Measurements from ENCODE around the gene NFATC2IP. TPM values are rescaled to one million over a fixed set of nuclear protein-coding genes. Genes with fewer than 3 reads are reported as not detected.

Gene NFATC2IP
- total RNA-seq, 1 donor from 2014 or later = 36.3 TPM

DNA sequence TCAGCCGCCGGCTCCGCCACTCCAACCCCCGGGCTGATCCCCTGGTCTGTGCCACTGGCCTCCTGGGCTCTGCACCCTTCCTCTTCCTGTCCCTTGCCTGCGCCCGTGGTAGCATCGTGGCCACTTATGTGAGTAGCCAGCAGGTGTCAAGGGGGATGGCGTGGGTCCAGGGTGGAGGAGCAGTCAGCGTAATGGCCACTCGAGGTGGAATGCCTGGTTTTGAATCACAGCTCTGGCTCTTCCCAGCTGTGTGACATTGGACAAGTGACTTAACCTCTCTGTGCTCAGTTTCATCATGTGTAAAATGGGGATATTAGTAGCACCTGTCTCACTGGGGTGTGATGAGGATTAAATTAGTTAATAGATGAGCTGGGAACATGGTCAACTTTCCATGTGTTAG is 31.7 kb downstream of the NFATC2IP start:
- Histone ChIP-seq H3K4me3 (no peak overlapping the region), H3K27ac (no peak overlapping the region), H3K27me3 (no peaks in the 10 kb centered on the region), H3K9me3 (no peaks in the 10 kb centered on the region), H3K36me3 (peaks cover 68% of the 10 kb centered on the region), H3K4me1 (no peaks in the 10 kb centered on the region)
- intact Hi-C loops (cut with DNase I) = no loop called here
- TF ChIP-seq, protein P1, sequence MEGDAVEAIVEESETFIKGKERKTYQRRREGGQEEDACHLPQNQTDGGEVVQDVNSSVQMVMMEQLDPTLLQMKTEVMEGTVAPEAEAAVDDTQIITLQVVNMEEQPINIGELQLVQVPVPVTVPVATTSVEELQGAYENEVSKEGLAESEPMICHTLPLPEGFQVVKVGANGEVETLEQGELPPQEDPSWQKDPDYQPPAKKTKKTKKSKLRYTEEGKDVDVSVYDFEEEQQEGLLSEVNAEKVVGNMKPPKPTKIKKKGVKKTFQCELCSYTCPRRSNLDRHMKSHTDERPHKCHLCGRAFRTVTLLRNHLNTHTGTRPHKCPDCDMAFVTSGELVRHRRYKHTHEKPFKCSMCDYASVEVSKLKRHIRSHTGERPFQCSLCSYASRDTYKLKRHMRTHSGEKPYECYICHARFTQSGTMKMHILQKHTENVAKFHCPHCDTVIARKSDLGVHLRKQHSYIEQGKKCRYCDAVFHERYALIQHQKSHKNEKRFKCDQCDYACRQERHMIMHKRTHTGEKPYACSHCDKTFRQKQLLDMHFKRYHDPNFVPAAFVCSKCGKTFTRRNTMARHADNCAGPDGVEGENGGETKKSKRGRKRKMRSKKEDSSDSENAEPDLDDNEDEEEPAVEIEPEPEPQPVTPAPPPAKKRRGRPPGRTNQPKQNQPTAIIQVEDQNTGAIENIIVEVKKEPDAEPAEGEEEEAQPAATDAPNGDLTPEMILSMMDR (IDR thresholded peaks at IDR 0.05) = no peak
- DNase-seq = no peak
- no peak for ATAC-seq

DNA sequence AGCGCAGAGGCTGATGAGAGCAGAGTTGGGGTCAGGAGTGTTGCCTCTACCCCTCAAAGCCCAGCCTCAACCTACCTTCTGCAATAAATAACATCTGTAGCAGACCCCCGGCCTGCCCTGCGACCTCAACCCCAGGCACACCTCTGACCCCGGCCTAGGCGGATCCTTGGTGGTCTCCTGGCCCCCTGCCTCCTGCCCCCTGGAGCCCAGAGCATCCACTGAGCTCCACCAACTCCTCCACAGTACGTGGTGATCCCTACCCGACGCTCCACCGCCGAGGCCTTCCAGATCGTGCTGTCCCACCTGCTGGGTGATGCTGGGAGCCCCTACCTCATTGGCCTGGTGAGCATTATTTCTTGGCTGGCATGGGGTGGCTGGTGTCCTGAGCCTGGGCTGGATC is 32.2 kb downstream of the NFATC2IP start:
- DNase-seq (no peak), ATAC-seq (no peak)
- intact Hi-C loops (cut with DNase I) = no loop called here
- H3K27me3 ChIP-seq = no peaks in the 10 kb centered on the region
- no peak overlapping the region for H3K27ac ChIP-seq
- H3K4me1 ChIP-seq = no peaks in the 10 kb centered on the region
- H3K36me3 ChIP-seq = peaks cover 72% of the 10 kb centered on the region
- H3K4me3 ChIP-seq = no peak overlapping the region
- TF ChIP-seq, protein P1 (IDR thresholded peaks at IDR 0.05) = no peak
- H3K9me3 ChIP-seq = no peaks in the 10 kb centered on the region

DNA sequence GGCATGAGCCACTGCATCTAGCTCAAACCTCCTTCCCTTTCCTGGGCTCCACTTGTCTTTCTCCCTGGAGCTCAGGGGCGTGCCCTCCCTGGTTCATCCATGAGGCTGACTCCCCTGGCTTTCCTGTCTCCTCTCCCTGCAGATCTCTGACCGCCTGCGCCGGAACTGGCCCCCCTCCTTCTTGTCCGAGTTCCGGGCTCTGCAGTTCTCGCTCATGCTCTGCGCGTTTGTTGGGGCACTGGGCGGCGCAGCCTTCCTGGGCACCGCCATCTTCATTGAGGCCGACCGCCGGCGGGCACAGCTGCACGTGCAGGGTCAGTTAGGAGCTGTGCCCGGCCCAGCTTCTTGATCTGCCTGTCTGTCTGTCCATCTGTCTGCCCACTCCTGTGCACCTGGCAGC is 32.9 kb downstream of the NFATC2IP start:
- Histone ChIP-seq H3K36me3 (peaks cover 73% of the 10 kb centered on the region), H3K27ac (no peak overlapping the region)
- no peak for ATAC-seq

DNA sequence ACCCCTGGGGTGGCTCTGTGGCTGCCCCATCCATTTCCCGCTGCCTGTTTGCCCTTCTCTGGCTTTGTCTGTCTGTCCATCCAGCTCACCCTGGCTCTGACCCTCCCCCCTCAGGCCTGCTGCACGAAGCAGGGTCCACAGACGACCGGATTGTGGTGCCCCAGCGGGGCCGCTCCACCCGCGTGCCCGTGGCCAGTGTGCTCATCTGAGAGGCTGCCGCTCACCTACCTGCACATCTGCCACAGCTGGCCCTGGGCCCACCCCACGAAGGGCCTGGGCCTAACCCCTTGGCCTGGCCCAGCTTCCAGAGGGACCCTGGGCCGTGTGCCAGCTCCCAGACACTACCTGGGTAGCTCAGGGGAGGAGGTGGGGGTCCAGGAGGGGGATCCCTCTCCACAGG is 33.4 kb downstream of the NFATC2IP start:
- intact Hi-C loops (cut with DNase I) = no loop called here
- Histone ChIP-seq H3K4me3 (peak overlapping the region; percentile 40), H3K27ac (peak overlapping the region; percentile 72), H3K9me3 (no peaks in the 10 kb centered on the region), H3K27me3 (no peaks in the 10 kb centered on the region), H3K4me1 (no peaks in the 10 kb centered on the region), H3K36me3 (peaks cover 73% of the 10 kb centered on the region)
- ATAC-seq = no peak
- TF ChIP-seq, protein P1 (IDR thresholded peaks at IDR 0.05) = no peak
- DNase-seq = no peak

More for the DNA sequence above, 32.9 kb downstream of the NFATC2IP start:
- no peaks in the 10 kb centered on the region for H3K27me3 ChIP-seq
- DNase-seq = no peak
- TF ChIP-seq, protein P1 (IDR thresholded peaks at IDR 0.05) = no peak
- no peaks in the 10 kb centered on the region for H3K4me1 ChIP-seq
- H3K9me3 ChIP-seq = no peaks in the 10 kb centered on the region
- no peak overlapping the region for H3K4me3 ChIP-seq
- intact Hi-C loops (cut with DNase I) = no loop called here

DNA sequence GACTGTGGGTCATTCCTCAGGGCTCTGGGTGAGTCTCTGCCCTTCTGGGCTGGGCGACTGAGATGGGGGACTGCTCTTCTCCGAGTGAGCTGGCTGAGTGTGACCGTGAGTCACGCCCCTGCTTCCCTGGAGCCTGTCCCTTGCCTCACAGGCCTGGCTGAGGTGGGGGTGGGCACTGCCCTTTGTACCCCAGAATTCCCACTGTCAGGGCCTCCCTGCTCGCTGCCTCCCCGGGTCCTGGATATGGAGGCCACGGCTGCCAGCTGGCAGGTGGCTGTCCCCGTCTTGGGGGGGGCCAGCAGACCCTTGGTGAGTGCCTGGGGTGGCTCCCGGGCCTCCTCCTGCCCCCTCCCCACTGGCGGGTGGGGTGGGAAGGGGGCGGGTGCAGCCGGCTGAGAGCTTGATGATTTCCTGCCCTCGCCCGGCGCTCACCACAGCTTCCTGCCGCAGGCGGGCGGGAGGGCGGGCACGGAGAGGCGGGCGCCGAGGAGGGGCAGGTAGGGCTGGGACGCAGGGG is 33.9 kb downstream of the NFATC2IP start, which contains the start of gene LAT:
Gene LAT (plus strand): TSS at position 434 of the 517 bp plus-strand sequence. CDS start 366 bp downstream, outside the sequence.
- H3K4me1 ChIP-seq = no peaks in the 10 kb centered on the region
- no peaks in the 10 kb centered on the region for H3K27me3 ChIP-seq
- H3K36me3 ChIP-seq = peaks cover 73% of the 10 kb centered on the region
- H3K27ac ChIP-seq = peak within 1 kb of the TSS; percentile 72
- TF ChIP-seq, protein P1 (IDR thresholded peaks at IDR 0.05) = no peak
- intact Hi-C loops (cut with DNase I) = no loop called here
- ATAC-seq = peak; percentile 50
- H3K4me3 ChIP-seq = peak within 1 kb of the TSS; percentile 40
- peak; percentile 71 for DNase-seq
- H3K9me3 ChIP-seq = no peaks in the 10 kb centered on the region
